ENCODE results near the gene SLC1A2. TPM values are rescaled to one million over a fixed set of nuclear protein-coding genes. Genes with fewer than 3 reads are reported as not detected.

The SLC1A2 gene
- total RNA-seq, 1 donor from 2014 or later, result 0.07 TPM

GRCh38 chr11:35432464-35432863 lies 13.1 kb upstream of the SLC1A2 start:
- Mint-ChIP-seq H3K27ac (no peak overlapping the region), H3K36me3 (ENCODE audit: insufficient read depth) (no peaks in the 10 kb centered on the region), H3K4me1 (ENCODE audit: low read depth) (no peaks in the 10 kb centered on the region), H3K9me3 (ENCODE audit: low read depth) (no peaks in the 10 kb centered on the region), H3K4me3 (ENCODE audit: low read depth) (no peak overlapping the region), H3K27me3 (peaks cover 35% of the 10 kb centered on the region)
- DNase-seq (ENCODE audit: low spot score, unreplicated experiment), result no peak
- TF ChIP-seq CTCF (IDR thresholded peaks at IDR 0.05; ENCODE audit: unreplicated experiment), result no peak

DNA sequence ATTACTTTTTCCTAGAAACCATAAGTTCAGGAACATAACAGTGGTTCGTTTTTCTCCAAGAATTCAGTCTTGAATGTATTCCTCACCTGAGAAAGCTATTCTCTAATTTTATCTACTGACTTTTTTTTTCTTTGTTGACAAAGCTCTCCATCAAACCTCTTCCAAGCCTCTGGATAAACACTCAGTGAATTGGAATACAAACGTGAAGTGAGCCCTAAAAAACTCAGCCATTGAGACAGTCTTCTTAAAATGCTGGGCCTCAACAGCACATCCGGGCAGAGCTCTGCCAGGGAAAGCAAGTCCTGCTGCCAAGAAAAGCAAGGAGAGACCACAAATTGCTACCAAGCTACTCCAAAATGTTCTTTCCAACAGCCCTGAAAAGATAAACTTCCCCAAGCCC lies 7.7 kb upstream of the SLC1A2 start:
- no peaks in the 10 kb centered on the region for H3K36me3 Mint-ChIP-seq (ENCODE audit: insufficient read depth)
- DNase-seq (ENCODE audit: low spot score, unreplicated experiment), result no peak
- H3K27me3 Mint-ChIP-seq, result peaks cover 77% of the 10 kb centered on the region
- H3K4me3 Mint-ChIP-seq (ENCODE audit: low read depth), result no peak overlapping the region
- no peaks in the 10 kb centered on the region for H3K9me3 Mint-ChIP-seq (ENCODE audit: low read depth)
- no peak overlapping the region for H3K27ac Mint-ChIP-seq
- TF ChIP-seq CTCF (IDR thresholded peaks at IDR 0.05; ENCODE audit: unreplicated experiment), result no peak
- peaks cover 5% of the 10 kb centered on the region for H3K4me1 Mint-ChIP-seq (ENCODE audit: low read depth)

DNA sequence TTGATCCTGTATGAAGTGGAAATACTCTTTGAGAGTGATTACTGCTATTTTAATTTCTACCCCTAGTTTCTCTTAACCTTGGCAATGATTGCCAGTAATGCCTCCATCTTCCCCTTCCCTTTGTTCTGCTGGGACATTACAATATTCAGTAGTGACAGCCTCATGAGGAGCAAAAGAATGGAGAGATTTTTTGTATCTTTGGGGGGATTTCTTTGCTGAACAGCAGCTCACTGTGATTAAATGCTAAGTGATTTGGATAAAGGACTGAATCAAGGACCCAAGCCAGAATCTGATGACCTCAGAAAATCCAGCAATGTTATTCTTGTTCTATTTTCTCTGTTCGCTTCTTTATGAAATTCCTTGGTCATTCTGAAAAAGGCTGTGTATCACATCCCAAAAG lies 7.0 kb upstream of the SLC1A2 start:
- no peaks in the 10 kb centered on the region for H3K9me3 Mint-ChIP-seq (ENCODE audit: low read depth)
- H3K27me3 Mint-ChIP-seq, result peaks cover 84% of the 10 kb centered on the region
- no peaks in the 10 kb centered on the region for H3K36me3 Mint-ChIP-seq (ENCODE audit: insufficient read depth)
- H3K4me3 Mint-ChIP-seq (ENCODE audit: low read depth), result no peak overlapping the region
- H3K4me1 Mint-ChIP-seq (ENCODE audit: low read depth), result peaks cover 5% of the 10 kb centered on the region
- no peak overlapping the region for H3K27ac Mint-ChIP-seq
- TF ChIP-seq CTCF (IDR thresholded peaks at IDR 0.05; ENCODE audit: unreplicated experiment), result no peak
- no peak for DNase-seq (ENCODE audit: low spot score, unreplicated experiment)

GRCh38 chr11:35425603-35426212 lies 6.3 kb upstream of the SLC1A2 start:
- Mint-ChIP-seq H3K27ac (no peak overlapping the region), H3K4me3 (ENCODE audit: low read depth) (no peak overlapping the region), H3K27me3 (peaks cover 84% of the 10 kb centered on the region), H3K9me3 (ENCODE audit: low read depth) (no peaks in the 10 kb centered on the region), H3K36me3 (ENCODE audit: insufficient read depth) (no peaks in the 10 kb centered on the region), H3K4me1 (ENCODE audit: low read depth) (peaks cover 5% of the 10 kb centered on the region)
- no peak for TF ChIP-seq CTCF (IDR thresholded peaks at IDR 0.05; ENCODE audit: unreplicated experiment)
- no peak for DNase-seq (ENCODE audit: low spot score, unreplicated experiment)

- TF ChIP-seq CTCF (IDR thresholded peaks at IDR 0.05; ENCODE audit: unreplicated experiment), result no peak
- DNase-seq (ENCODE audit: low spot score, unreplicated experiment), result no peak
These were observed 5.0 kb upstream of the SLC1A2 start for GRCh38 chr11:35424157-35424940.

More at GRCh38 chr11:35424157-35424940, 5.0 kb upstream of the SLC1A2 start:
- H3K27me3 Mint-ChIP-seq, result peaks cover 85% of the 10 kb centered on the region
- H3K9me3 Mint-ChIP-seq (ENCODE audit: low read depth), result no peaks in the 10 kb centered on the region
- H3K4me3 Mint-ChIP-seq (ENCODE audit: low read depth), result no peak overlapping the region
- H3K4me1 Mint-ChIP-seq (ENCODE audit: low read depth), result peaks cover 8% of the 10 kb centered on the region
- no peaks in the 10 kb centered on the region for H3K36me3 Mint-ChIP-seq (ENCODE audit: insufficient read depth)
- no peak overlapping the region for H3K27ac Mint-ChIP-seq
